GM18507 (cell line): ENCODE data around the gene CRISPLD2.

Experiments
- DNase-seq: peaks from one replicate; pipeline ENCODE4 v3.0.0; 2011; ENCODE audit warnings: low read depth; ENCODE audit not compliant: insufficient read length; ENCODE audit errors: extremely low spot score
- FAIRE-seq: peaks from 2 replicates; lab custom pipeline; 2011; peaks lifted over from hg19 to GRCh38; lab: Jason Lieb, UNC

CRISPLD2 gene

DNA sequence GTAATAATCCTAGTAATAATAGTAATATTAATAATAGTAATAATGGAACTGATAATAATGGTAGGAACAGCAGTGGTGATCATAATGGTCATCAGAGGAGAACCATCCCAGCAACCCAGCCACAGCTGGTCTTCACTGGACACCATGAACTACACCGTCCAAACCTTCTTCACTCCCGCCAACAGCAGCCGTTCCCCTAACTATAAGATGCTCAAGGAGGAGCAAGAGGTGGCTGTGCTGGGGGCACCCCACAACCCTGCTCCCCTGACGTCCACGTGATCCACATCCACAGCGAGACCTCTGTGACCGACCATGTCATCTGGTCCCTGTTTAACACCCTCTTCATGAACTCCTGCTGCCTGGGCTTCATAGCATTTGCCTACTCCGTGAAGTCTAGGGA, 100.5 kb downstream of the CRISPLD2 start:
- FAIRE-seq: no peak
- DNase-seq: no peak

DNA sequence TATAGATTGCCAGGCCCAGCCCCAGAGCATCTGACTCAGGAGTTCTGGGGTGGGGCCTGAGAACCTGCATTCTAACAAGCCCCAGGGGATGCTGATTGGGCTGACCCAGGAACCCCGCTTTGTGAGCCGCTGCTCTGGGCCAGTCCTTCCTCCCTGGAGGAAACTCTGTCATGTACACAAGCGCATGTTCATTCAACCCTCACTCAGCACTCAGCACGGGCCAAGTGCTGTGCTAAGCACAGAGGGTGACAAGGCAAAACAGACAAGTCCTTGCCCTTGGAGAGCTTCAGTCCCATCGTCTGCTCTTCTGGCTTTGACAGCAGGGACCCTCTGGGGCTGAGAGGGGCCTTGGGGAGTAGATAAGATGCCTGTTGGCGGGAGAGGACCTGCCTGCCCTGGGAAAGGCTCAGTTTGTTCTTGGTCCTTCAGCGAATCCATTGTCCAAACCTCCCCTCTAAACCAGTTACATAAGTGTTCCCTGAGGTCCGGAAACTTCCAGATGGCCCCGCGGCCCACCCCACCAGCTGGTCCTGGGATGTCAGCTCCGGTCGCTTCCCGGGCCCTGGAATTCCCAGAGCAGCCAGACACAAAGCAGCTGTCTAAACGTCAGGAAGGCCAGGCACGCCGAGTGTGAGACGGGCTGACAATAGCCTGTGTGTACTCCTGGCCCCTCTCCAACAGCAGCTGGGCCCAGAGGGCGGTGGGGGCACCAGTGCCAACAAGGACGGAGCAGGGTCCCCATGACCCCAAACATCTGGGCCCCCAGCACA, 102.8 kb downstream of the CRISPLD2 start:
- DNase-seq: no peak

DNA sequence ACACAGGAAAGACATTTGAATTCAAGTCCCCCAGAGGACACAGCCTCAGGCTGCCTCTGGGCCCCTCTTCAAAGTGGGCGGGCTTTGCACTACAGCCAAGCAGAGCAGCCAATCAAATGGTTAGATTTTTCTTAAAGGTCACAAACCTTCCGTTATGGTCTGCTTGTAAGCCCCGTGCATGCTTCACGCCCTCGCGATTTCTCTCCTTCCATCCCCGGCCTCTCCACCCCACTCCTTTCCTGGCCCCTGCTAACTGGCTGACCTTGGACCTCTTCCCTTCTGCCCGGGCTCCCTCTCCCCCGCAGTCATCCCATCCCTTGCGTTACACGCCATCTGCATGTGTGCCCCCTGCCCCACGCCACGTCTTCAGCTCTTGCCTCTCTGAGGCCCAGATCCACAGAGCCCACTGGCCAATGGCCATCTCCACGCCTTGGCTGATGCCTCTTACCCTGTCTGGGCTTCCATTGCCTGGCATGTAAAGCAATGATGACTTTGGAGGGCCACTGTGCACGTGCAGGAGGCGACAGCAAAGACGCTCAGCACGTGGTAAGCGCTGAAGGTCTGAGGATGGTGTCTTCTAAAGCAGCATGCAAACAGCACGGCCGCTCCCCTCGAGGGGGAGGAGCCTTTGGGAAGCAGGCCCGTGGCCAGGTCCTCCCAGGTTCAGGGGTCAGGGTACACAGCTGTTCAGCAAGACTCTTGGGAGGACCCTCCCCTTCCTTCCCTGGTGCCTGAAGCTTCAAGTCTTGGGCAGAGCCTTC, 104.7 kb downstream of the CRISPLD2 start:
- DNase-seq (no peak), FAIRE-seq (no peak)

More for the DNA sequence above, 102.8 kb downstream of the CRISPLD2 start:
- FAIRE-seq: no peak

DNA sequence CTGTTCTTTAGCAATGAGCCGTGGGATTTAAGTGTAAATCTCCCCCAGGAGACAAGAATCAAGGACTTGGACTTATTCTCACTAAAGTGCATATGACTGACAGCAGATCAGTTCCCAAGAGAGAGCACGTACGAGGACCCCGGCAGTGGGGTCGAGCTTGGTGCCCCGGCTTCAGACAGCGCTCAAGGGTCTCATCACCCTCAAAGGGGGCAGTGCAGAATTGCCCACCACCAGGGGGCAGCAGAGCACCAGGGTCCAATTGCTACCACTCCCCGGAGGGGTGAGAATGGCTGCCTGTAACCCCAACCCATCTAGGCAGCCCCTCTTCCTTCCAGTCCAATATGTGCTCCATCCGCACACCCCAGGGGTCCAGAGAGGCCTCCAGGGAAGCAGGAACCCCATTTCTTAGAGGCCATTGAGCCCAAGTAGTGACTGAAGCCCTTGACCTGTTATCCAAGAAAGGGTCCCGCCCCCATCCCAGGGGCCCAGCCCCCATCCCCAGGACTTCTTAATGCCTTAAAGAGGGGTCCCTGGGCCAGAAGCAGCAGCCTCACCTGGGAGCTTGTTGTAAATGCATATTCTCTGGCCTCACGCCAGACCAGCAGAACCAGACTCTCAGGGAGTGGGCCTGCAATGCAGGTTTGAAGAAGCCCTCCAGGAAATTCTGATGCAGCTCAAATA, 105.4 kb downstream of the CRISPLD2 start:
- peak; percentile 30 for DNase-seq
- FAIRE-seq: peak; percentile 59

DNA sequence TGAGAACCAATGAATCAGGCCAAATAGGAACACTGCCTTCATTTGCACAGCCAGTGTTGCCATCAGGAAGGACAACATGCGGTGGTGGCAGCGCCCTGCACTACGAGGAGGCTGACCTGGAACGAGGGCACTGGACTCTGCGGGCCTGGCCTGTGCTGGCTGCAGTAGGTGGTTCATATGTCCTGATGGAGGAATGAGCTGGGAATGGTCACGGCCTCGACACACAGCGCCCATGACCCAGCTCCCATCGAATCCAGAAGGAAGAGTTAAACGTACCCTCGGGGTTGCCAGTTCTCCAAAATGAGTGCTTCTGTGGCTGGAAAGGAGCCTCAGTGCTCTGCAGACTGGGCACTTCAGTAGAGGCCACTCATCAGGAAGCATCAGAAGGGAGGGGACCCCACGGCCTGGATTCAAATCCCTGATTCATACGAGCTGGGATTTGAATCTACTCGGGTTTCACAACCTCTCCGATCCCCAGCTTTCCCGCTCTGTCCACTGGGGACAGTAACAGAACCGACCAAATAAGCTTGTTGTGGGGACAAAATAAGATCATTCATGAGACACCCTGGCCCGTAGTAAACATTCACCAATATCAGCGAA, 106.1 kb downstream of the CRISPLD2 start:
- DNase-seq: no peak
- no peak for FAIRE-seq

DNA sequence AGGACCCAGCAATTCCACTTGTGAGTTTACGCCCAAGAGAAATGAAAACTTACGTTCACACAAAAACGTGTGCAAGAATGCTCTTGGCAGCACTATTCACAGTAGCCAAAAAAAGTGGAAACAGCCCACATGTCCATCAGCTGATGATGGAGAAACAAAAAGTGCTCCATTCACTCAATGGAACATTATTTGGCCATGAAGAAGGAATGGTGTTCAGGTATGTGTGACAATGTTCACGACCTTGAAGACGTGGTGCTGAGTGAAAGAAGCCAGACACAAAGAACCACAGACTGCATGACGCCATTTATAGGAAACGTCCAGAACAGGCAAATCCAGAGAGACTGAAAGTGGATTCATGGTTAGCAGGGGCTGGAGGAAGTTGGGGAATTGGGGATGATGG, 106.7 kb downstream of the CRISPLD2 start:
- FAIRE-seq: no peak

GRCh38 chr16:84927621-84928591, 108.1 kb downstream of the CRISPLD2 start:
- FAIRE-seq (no peak), DNase-seq (no peak)

More for the DNA sequence above, 106.7 kb downstream of the CRISPLD2 start:
- no peak for DNase-seq

GRCh38 chr16:84928679-84929420, 109.1 kb downstream of the CRISPLD2 start:
- FAIRE-seq: no peak
- DNase-seq: no peak

DNA sequence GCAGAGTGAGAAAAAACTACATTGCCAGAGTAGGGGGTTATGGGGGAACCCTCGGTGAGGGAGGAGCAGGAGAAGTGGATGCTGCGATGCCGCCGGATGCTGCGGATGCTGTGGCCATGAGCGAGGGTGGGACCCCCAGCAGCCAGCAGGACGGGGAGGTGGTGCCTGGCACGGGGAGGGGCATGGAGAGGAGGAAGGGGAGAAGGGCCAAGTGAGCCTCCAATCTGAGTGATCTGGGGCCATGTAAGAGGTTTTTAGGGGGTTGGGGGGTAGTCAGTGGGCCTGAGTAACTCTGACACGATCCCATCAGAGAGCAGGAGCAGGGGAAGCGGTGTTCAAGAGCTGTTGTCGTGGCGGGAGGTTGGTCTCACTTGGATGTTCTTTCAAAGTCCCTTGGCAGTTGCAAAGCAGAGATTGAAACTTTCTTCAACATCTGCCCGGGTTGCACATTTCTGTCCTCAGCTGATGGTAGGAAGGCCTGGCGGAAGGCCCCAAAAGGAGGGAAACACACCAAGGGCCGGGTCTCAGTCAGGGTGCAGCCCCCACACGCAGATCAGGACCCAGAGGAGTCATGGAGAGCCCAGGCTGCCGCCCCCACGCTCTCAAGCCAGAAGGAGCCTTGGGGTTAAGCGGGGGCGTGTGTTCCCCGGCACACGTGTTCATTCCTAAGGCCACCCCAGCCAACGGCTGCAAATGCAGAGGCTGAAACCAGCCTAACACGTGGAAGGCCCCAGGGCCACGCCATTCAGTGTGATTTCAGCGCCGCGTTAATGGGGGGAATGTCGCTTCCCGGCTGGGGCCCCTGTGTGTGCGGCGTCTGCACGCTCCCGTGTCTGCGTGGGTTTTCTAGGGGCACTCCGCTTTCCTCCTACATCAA, 109.9 kb downstream of the CRISPLD2 start:
- DNase-seq (no peak), FAIRE-seq (no peak)

DNA sequence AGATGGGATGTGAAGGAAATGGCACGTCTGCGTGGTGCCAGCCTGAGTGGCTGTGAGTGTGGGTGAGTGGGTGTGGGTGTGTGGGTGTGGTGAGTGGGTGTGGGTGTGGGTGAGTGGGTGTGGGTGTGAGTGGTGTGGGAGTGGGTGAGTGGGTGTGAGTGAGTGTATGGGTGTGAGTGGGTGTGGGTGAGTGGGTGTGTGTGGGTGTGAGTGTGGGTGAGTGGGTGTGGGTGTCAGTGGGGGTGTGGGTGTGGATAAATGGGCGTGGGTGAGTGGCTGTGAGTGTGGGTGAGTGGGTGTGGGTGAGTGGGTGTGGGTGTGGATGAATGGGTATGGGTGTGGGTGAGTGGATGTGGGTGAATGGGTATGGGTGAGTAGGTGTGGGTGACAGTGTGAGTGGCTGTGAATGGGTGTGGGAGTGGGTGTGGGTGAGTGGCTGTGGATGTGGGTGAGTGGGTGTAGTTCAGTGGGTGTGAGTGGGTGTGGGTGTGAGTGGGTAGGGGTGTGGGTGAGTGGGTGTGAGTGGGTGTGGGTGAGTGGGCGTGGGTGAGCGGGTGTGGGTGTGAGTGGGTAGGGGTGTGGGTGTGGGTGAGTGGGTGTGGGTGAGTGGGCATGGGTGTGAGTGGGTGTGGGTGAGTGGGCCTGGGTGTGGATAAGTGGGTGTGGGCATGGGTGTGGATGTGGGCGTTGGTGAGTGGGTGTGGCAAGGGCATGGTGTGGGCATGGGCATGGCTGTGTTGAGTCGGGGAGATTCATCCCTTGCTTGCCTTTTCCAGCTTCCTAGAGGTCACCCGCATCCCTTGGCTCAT, 110.7 kb downstream of the CRISPLD2 start:
- DNase-seq (no peak), FAIRE-seq (no peak)

GRCh38 chr16:84931107-84931494, 111.3 kb downstream of the CRISPLD2 start:
- no peak for FAIRE-seq
- DNase-seq: no peak

- DNase-seq (no peak), FAIRE-seq (no peak)
These were observed 111.7 kb downstream of the CRISPLD2 start for GRCh38 chr16:84931506-84931905.

- DNase-seq (no peak), FAIRE-seq (no peak)
These were observed 112.9 kb downstream of the CRISPLD2 start for GRCh38 chr16:84932681-84933080.

- FAIRE-seq: no peak
These were observed 114.2 kb downstream of the CRISPLD2 start for GRCh38 chr16:84933774-84934631.

DNA sequence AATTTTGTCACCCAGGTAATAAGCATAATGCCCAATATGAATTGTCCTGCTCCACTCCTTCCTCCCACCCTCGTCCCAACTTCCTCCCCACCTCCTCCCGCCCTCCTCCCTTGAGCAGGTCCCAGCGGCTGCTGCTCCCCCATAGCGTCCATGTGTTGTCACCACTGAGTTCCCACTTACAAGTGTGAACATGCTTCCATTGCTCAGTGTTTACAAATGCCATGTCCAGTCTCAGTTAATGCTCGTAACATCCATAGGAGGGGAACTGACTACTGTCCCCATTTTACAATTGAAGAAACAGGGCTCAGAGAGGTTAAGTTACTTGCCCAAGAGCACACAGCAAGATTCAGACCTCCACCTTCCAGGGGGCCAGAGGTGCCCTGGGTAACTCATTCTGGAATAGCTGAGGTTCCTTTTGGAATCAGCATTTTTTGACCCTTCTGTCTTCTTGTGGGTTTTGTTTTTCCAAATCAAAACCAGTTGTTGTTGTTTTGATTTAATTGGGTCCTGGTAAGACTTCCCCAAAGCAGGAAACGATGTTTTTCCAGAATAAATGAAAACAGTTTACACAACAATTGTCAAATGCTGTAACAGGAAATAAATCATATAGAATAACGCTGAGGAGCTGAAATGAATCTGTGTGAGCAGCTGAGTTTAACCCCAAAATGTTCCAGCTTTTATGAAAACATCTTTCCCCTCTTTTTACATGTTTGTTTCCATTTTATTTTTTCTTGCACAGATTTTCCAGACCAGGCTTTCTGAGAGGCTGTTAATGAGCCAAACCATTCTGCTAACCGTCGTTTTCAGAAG, 117.6 kb downstream of the CRISPLD2 start:
- no peak for FAIRE-seq
- no peak for DNase-seq

More at GRCh38 chr16:84933774-84934631, 114.2 kb downstream of the CRISPLD2 start:
- no peak for DNase-seq
